ENCODE measurements around the gene SRGAP3. TPM values are rescaled to one million over a fixed set of nuclear protein-coding genes. Genes with fewer than 3 reads are reported as not detected.

Gene SRGAP3
- total and polyA plus RNA-seq, 10 of the 15 experiments (the other 5 are each of a cell fraction or from before 2014, with no cell fraction given) = 0.32 to 1.7 (median 0.99) TPM

GRCh38 chr3:9253327-9253726 lies 3.9 kb upstream of the SRGAP3 start:
- TF ChIP-seq JUND (IDR thresholded peaks at IDR 0.05; ENCODE audit: low read depth, low read length) (no peak), YBX1 (IDR thresholded peaks at IDR 0.05) (no peak)

GRCh38 chr3:9251055-9251786 lies 1.8 kb upstream of the SRGAP3 start:
- no TSS peak for BruUV-seq (replicated peaks)
- Histone ChIP-seq H3K27ac (ENCODE audit: control insufficient read depth, insufficient read depth) (no peak overlapping the region), H3K27me3 (replicated peaks in 1 of 2; ENCODE audit: control insufficient read depth in 2 of 2, insufficient read depth in 2 of 2, low read length in 1 of 2) (no peaks in the 10 kb centered on the region), H3K36me3 (ENCODE audit: control insufficient read depth in 2 of 2, insufficient read depth in 2 of 2, low read length in 1 of 2) (no peaks in the 10 kb centered on the region), H3K4me2 (ENCODE audit: control insufficient read depth, insufficient read depth) (no peak overlapping the region), H3K79me2 (ENCODE audit: control insufficient read depth, insufficient read depth, low read length) (no peaks in the 10 kb centered on the region), H3K4me1 (ENCODE audit: control insufficient read depth, insufficient read depth, low read length) (no peaks in the 10 kb centered on the region), H3K4me3 (no peak overlapping the region), H3K9ac (ENCODE audit: control insufficient read depth, insufficient read depth, low read length) (no peak overlapping the region), H3K9me3 (replicated peaks; ENCODE audit: control insufficient read depth, insufficient read depth, low read length) (no peaks in the 10 kb centered on the region; the same call in 2 of the 3 replicates), H4K20me1 (ENCODE audit: control insufficient read depth, insufficient read depth) (no peaks in the 10 kb centered on the region), H2AFZ (ENCODE audit: control insufficient read depth, low read depth, low read length) (no peak overlapping the region)
- ChIA-PET CTCF (interaction anchor here (0.6 to 2.4 kb wide), 3 partner anchors 51 to 265 kb away, joined by 3 to 6 read pairs (median 4); no protein-coding TSS in a partner anchor), POLR2A (no interaction called here), SMC1A (ENCODE audit: uncharacterized antibody, unreplicated experiment) (interaction anchor here (1.2 kb wide), 1 partner anchor 125 kb away, joined by 3 read pairs; no protein-coding TSS in a partner anchor), RAD21 (ENCODE audit: unreplicated experiment) (no interaction called here)
- no peak for TF ChIP-seq PAX8 (IDR thresholded peaks at IDR 0.05)
- TF ChIP-seq RFX5 (IDR thresholded peaks at IDR 0.05; ENCODE audit: low read depth, low read length) = no peak
- no peak for TF ChIP-seq CREM (IDR thresholded peaks at IDR 0.05; ENCODE audit: low read depth)
- TF ChIP-seq CEBPB (IDR thresholded peaks at IDR 0.05; ENCODE audit: borderline replicate concordance in 1 of 2, low read depth in 2 of 2, low read length in 2 of 2) = no peak
- TF ChIP-seq SREBF1 (IDR thresholded peaks at IDR 0.05; ENCODE audit: low read length) = no peak
- no peak for TF ChIP-seq DPF2 (IDR thresholded peaks at IDR 0.05)
- no peak for TF ChIP-seq MAX (IDR thresholded peaks at IDR 0.05; ENCODE audit: low read depth, low read length)
- intact Hi-C loops (cut with micrococcal nuclease; ENCODE audit: unreplicated experiment) = no loop called here
- FAIRE-seq = no peak
- WGBS (ENCODE audit: insufficient coverage, insufficient replicate concordance, low lambda C conversion rate, missing lambda C conversion rate) = 42% methylated on average over 10 of the region's 10 CpGs
- no peak for ATAC-seq
- in situ Hi-C loops (cut with MboI) = no loop called here
- no peak for DNase-seq (ENCODE audit: low read depth, low spot score)

More at GRCh38 chr3:9253327-9253726, 3.9 kb upstream of the SRGAP3 start:
- Histone ChIP-seq H4K20me1 (ENCODE audit: control insufficient read depth, insufficient read depth) (no peaks in the 10 kb centered on the region), H3K4me2 (ENCODE audit: control insufficient read depth, insufficient read depth) (no peak overlapping the region), H3K36me3 (ENCODE audit: control insufficient read depth in 2 of 2, insufficient read depth in 2 of 2, low read length in 1 of 2) (no peaks in the 10 kb centered on the region), H3K9me3 (replicated peaks; ENCODE audit: control insufficient read depth, insufficient read depth, low read length) (no peaks in the 10 kb centered on the region; the same call in 2 of the 3 replicates), H2AFZ (ENCODE audit: control insufficient read depth, low read depth, low read length) (no peak overlapping the region), H3K9ac (ENCODE audit: control insufficient read depth, insufficient read depth, low read length) (no peak overlapping the region), H3K4me3 (no peak overlapping the region), H3K4me1 (ENCODE audit: control insufficient read depth, insufficient read depth, low read length) (no peaks in the 10 kb centered on the region), H3K79me2 (ENCODE audit: control insufficient read depth, insufficient read depth, low read length) (no peaks in the 10 kb centered on the region), H3K27me3 (replicated peaks in 1 of 2; ENCODE audit: control insufficient read depth in 2 of 2, insufficient read depth in 2 of 2, low read length in 1 of 2) (no peaks in the 10 kb centered on the region), H3K27ac (ENCODE audit: control insufficient read depth, insufficient read depth) (no peak overlapping the region)
- FAIRE-seq = no peak
- in situ Hi-C loops (cut with MboI) (no loop called here), intact Hi-C loops (cut with micrococcal nuclease; ENCODE audit: unreplicated experiment) (no loop called here)
- BruUV-seq (replicated peaks) = no TSS peak
- RAD21 ChIA-PET (ENCODE audit: unreplicated experiment) = no interaction called here
- WGBS (ENCODE audit: insufficient coverage, insufficient replicate concordance, low lambda C conversion rate, missing lambda C conversion rate) = 61% methylated on average over 7 of the region's 7 CpGs
- no peak for ATAC-seq
- POLR2A ChIA-PET = no interaction called here
- no peak for DNase-seq (ENCODE audit: low read depth, low spot score)
- SMC1A ChIA-PET (ENCODE audit: uncharacterized antibody, unreplicated experiment) = no interaction called here
- CTCF ChIA-PET = interaction anchor here (1.3 kb wide), 1 partner anchor 19 kb away, joined by 4 read pairs; no protein-coding TSS in a partner anchor
